Prostate gland (tissue), 2 donors: ENCODE data around the gene HSDL1.

ENCODE experiments used
- CTCF ChIP-seq, 4 experiments: fragments of 200-600 bp in 2 of 4; fragments of 450-650 bp in 2 of 4; sonication (generic) in 2 of 4; IDR thresholded peaks; 1 replicate in 3 of 4; 2 replicates in 1 of 4; pipeline ENCODE4 v1.5.1; 2016 to 2019; ENCODE audit warnings: antibody characterized with exemption in 4 of 4, mild to moderate bottlenecking in 2 of 4, moderate library complexity in 2 of 4
- POLR2A ChIP-seq: fragments of 450-650 bp; IDR thresholded peaks from one replicate; pipeline ENCODE4 v1.6.1; 2016; ENCODE audit warnings: antibody characterized with exemption, mild to moderate bottlenecking

GRCh38 chr16:84121007-84121406 is 24.0 kb downstream of the HSDL1 start:
- no peak for TF ChIP-seq POLR2A
- no peak for TF ChIP-seq CTCF (IDR thresholded peaks at IDR 0.05)
